NCI-H460 (cell line): ENCODE data around the gene OR10D3. TPM values are rescaled to one million over a fixed set of nuclear protein-coding genes. Genes with fewer than 3 reads are reported as not detected.

Source experiments
- total RNA-seq: library from RNA; depleted of rRNA; stranded (reverse); fragments of >200 nt; shearing (Covaris generic); gene quantifications from 2 replicates; pipeline ENCODE4 v1.2.3, GENCODE V29; 2014; rRNA removed

Gene OR10D3
- total RNA-seq, 1 experiment from 2014 or later = not detected

Other genes starting within 250 kb of the OR10D3 start
- gene OR4D5, start 243.7 kb upstream of the OR10D3 start, total RNA-seq = not detected in 2 replicates
- not detected in 2 replicates for gene OR6T1, start 239.5 kb upstream of the OR10D3 start, total RNA-seq
- not detected in 2 replicates for gene OR10S1, start 205.6 kb upstream of the OR10D3 start, total RNA-seq
- gene OR10G6, start 188.2 kb upstream of the OR10D3 start, total RNA-seq = not detected in 2 replicates
- gene OR10G4, start 170.3 kb upstream of the OR10D3 start, total RNA-seq = not detected in 2 replicates
- not detected in 2 replicates for gene OR10G9, start 160.3 kb upstream of the OR10D3 start, total RNA-seq
- gene OR10G8, start 156.5 kb upstream of the OR10D3 start, total RNA-seq = not detected in 2 replicates
- not detected in 2 replicates for gene OR10G7, start 142.0 kb upstream of the OR10D3 start, total RNA-seq
- gene VWA5A, start 67.9 kb upstream of the OR10D3 start, total RNA-seq = 15.8 and 16.4 TPM in 2 replicates
- gene OR8G1, start 57.8 kb downstream of the OR10D3 start, total RNA-seq = not detected in 2 replicates
- gene OR8G5, start 73.0 kb downstream of the OR10D3 start, total RNA-seq = not detected in 2 replicates
- gene OR8D1, start 130.6 kb downstream of the OR10D3 start, total RNA-seq = not detected in 2 replicates
- not detected in 2 replicates for gene OR8D2, start 136.9 kb downstream of the OR10D3 start, total RNA-seq
- not detected in 2 replicates for gene OR8B2, start 201.2 kb downstream of the OR10D3 start, total RNA-seq
- gene OR8B3, start 215.7 kb downstream of the OR10D3 start, total RNA-seq = not detected in 2 replicates
- gene OR8B4, start 241.5 kb downstream of the OR10D3 start, total RNA-seq = not detected in 2 replicates